B cell (primary cell): ENCODE results near the gene CYP8B1.

Source experiments
- CTCF ChIP-seq: fragments of 200-600 bp; IDR thresholded peaks from one replicate; pipeline ENCODE4 v1.8.0; 2022; ENCODE audit warnings: antibody characterized with exemption, mild to moderate bottlenecking
- EZH2 ChIP-seq: IDR thresholded peaks from 2 replicates; pipeline ENCODE4 v1.6.1; 2012; ENCODE audit warnings: borderline replicate concordance, low read depth, mild to moderate bottlenecking, moderate library complexity, low read length; ENCODE audit not compliant: insufficient read depth, poor library complexity, severe bottlenecking

- TF ChIP-seq CTCF (no peak), EZH2 (no peak)
Observed at GRCh38 chr3:42884324-42884723, 8.6 kb upstream of the CYP8B1 start.
